Measurements from ENCODE around the gene HOXB4.

HOXB4 gene

DNA sequence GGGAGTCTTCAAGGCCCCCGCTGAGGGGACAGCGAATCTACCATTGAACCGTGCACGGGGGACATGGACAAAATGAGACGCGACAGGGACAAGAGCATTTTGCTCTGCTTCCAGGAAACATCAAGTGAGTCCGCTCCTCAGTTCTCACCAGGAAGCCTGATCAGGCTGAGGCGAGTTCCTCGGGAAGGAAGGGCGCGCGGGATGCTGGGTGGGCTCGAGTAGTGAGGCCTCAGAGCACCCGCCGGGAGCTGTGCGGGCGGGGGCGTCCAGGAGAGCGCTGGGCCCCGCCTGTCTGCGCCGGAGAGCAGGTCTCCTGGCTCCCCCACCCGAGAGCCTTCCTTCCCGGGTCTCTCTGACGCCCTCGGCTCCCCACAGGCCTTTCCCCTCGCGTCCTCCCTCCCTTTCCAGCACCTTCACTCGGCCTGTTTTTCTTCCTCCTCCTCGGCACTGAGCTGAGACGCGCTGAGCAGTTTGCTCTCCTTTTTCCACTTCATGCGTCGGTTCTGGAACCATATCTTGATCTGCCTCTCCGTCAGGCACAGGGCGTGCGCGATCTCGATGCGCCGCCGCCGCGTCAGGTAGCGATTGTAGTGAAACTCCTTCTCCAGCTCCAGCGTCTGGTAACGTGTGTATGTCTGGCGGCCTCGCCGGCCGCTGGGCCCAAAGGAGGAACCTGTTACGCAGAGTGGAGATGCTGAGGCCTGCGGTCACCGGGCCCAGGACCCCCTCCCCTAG lies 18.0 kb upstream of the HOXB4 start:
- Histone ChIP-seq H3K9ac (ENCODE audit: low read length) (no peak overlapping the region), H3K4me1 (ENCODE audit: low read length) (peaks cover 17% of the 10 kb centered on the region), H4K20me1 (ENCODE audit: insufficient read depth, low read length) (no peaks in the 10 kb centered on the region), H3K36me3 (replicated peaks; ENCODE audit: low read depth, low read length) (no peaks in the 10 kb centered on the region), H3K4me2 (ENCODE audit: low read length) (no peak overlapping the region), H3K27ac (ENCODE audit: low read length) (no peak overlapping the region), H3K9me3 (ENCODE audit: insufficient read depth, low read length) (no peaks in the 10 kb centered on the region), H3K79me2 (ENCODE audit: low read length) (peaks cover 7% of the 10 kb centered on the region; the same call in 1 of the 2 replicates), H3K4me3 (ENCODE audit: low read length) (peak overlapping the region; percentile 89; the same call in 1 of the 2 replicates), H3K27me3 (ENCODE audit: low read depth, low read length) (peaks cover 29% of the 10 kb centered on the region), H2AFZ (ENCODE audit: low read depth, low read length) (no peak overlapping the region)
- TF ChIP-seq, protein P1, sequence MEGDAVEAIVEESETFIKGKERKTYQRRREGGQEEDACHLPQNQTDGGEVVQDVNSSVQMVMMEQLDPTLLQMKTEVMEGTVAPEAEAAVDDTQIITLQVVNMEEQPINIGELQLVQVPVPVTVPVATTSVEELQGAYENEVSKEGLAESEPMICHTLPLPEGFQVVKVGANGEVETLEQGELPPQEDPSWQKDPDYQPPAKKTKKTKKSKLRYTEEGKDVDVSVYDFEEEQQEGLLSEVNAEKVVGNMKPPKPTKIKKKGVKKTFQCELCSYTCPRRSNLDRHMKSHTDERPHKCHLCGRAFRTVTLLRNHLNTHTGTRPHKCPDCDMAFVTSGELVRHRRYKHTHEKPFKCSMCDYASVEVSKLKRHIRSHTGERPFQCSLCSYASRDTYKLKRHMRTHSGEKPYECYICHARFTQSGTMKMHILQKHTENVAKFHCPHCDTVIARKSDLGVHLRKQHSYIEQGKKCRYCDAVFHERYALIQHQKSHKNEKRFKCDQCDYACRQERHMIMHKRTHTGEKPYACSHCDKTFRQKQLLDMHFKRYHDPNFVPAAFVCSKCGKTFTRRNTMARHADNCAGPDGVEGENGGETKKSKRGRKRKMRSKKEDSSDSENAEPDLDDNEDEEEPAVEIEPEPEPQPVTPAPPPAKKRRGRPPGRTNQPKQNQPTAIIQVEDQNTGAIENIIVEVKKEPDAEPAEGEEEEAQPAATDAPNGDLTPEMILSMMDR (IDR thresholded peaks at IDR 0.05; ENCODE audit: low read depth, low read length), result no peak
- TF ChIP-seq EZH2phosphoT487 (IDR thresholded peaks at IDR 0.05; ENCODE audit: low read depth), result no peak

DNA sequence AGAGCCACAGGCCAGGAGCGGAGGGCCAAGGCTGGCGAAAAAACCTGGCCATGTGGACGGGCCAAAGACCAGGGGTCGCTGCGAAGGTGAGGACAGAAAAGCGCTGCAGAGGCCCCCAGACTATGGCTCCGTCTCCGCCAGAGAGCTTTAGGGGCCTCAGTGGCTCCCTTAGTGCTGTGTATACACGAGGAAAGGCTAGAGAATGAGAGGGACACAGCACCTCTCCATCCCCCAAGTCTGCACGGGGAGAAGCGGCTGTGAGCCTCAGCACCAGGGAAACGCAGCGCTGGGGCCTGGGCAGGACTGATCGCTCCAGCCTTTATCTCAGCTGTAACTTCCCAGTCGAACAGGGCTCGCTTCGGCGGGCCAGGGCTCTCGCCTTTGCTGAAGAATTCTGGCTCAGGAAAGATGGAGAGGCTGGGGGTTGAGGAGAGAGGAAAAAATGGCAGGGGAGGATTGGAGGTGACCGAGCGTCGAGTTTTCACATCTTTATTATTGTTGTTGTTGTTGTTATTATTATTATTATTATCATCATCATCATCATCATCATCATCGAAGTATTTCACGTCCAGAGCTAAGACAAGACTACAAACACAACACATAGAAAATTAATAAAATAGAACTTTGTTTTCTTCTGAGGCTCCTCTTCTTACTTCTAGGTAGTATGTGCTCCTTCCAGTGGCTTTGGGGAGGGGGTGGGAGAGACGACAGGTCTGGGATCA lies 17.3 kb upstream of the HOXB4 start:
- Histone ChIP-seq H3K27ac (ENCODE audit: low read length) (no peak overlapping the region), H3K4me2 (ENCODE audit: low read length) (no peak overlapping the region), H3K27me3 (ENCODE audit: low read depth, low read length) (peaks cover 25% of the 10 kb centered on the region), H3K4me3 (ENCODE audit: low read length) (no peak overlapping the region), H2AFZ (ENCODE audit: low read depth, low read length) (no peak overlapping the region), H3K9me3 (ENCODE audit: insufficient read depth, low read length) (no peaks in the 10 kb centered on the region), H3K4me1 (ENCODE audit: low read length) (peaks cover 15% of the 10 kb centered on the region), H3K36me3 (replicated peaks; ENCODE audit: low read depth, low read length) (no peaks in the 10 kb centered on the region), H4K20me1 (ENCODE audit: insufficient read depth, low read length) (no peaks in the 10 kb centered on the region), H3K79me2 (ENCODE audit: low read length) (peaks cover 7% of the 10 kb centered on the region; the same call in 1 of the 2 replicates), H3K9ac (ENCODE audit: low read length) (no peak overlapping the region)
- TF ChIP-seq EZH2phosphoT487 (IDR thresholded peaks at IDR 0.05; ENCODE audit: low read depth), result no peak
- TF ChIP-seq, protein P1 (IDR thresholded peaks at IDR 0.05; ENCODE audit: low read depth, low read length), result no peak

DNA sequence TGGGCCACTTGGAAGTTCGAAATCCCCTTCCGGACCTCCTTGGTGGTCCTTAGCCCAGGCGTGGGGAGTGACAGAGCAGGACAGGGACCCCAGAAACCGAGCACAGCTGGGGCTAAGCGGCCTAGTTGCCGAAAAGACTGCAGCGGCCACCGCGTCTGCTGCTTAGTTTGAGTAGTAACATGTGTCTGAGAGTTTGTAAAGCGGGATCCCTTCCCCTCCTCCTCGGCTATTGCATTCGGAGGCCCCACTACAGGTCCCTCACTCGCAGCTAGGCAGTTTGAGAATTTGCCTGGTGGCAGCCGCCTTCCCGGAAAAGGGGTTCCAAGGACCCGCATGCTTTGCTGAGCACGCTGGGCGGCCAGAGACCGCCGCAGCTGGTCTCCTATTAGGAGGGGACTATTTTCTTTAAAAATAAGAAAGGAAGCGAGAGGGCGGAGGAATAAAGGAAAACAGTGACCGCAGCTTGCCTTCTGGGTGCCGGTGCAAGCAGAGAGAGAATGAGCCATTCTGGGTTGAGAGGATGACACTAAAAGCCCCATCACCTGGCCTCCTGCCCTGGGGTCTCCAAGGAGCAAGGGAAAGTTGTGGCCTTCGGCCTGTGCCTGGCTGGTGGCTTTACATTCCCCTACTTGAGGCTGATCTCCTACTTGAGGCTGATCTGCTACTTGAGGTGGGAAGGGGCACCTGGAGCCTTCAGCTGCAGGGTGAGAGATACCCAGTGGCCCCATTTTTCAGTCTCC lies 16.6 kb upstream of the HOXB4 start:
- no peak overlapping the region for H3K9ac ChIP-seq (ENCODE audit: low read length)
- H3K4me3 ChIP-seq (ENCODE audit: low read length), result no peak overlapping the region
- TF ChIP-seq, protein P1 (IDR thresholded peaks at IDR 0.05; ENCODE audit: low read depth, low read length), result no peak
- H3K79me2 ChIP-seq (ENCODE audit: low read length), result peaks cover 7% of the 10 kb centered on the region; the same call in 1 of the 2 replicates
- no peak overlapping the region for H2AFZ ChIP-seq (ENCODE audit: low read depth, low read length)
- H3K4me2 ChIP-seq (ENCODE audit: low read length), result no peak overlapping the region
- H3K36me3 ChIP-seq (replicated peaks; ENCODE audit: low read depth, low read length), result no peaks in the 10 kb centered on the region
- H3K27me3 ChIP-seq (ENCODE audit: low read depth, low read length), result peaks cover 26% of the 10 kb centered on the region
- no peaks in the 10 kb centered on the region for H3K9me3 ChIP-seq (ENCODE audit: insufficient read depth, low read length)
- H3K4me1 ChIP-seq (ENCODE audit: low read length), result peaks cover 22% of the 10 kb centered on the region
- H3K27ac ChIP-seq (ENCODE audit: low read length), result no peak overlapping the region
- no peaks in the 10 kb centered on the region for H4K20me1 ChIP-seq (ENCODE audit: insufficient read depth, low read length)
